GM21526 (cell line): Measurements from ENCODE around the gene CLIC1.

Source experiments
- ATAC-seq: cut with Tn5 transposase; IDR thresholded peaks from one replicate; pipeline ENCODE4 v1.9.1; 2021; ENCODE audit warnings: moderate library complexity; ENCODE audit not compliant: unreplicated experiment, low FRiP score

The CLIC1 gene

DNA sequence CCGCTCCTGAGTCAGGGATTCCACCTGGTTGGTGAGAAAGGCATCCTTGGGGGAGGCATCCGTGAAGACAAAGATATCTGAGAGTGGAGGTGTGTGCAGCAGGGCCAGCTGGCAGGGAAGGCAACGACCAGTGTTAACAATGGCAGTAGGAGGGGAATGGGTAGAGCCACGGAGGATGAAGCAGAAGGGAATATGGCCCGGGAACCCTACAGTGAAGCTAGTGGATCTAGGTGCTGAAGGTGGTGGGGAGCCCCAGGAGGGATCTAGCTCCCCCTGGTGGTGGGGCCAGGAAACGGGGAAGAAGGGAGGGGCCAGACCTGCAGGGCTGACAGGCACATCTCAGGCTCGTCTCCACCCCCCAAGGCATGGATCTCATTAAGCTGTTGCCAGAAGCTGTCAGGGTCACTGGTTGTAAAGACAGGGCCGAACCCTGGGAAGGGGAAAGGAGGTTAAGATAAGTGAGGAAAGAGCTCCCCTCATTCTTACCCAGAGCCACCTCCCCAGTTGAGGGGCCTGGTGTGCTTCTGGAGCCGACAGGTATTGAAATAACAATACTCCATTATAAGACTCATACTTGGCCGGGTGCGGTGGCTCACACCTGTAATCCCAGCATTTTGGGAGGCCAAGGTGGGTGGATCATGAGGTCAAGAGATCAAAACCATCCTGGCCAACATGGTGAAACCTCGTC lies 33.5 kb upstream of the CLIC1 start:
- no peak for ATAC-seq

DNA sequence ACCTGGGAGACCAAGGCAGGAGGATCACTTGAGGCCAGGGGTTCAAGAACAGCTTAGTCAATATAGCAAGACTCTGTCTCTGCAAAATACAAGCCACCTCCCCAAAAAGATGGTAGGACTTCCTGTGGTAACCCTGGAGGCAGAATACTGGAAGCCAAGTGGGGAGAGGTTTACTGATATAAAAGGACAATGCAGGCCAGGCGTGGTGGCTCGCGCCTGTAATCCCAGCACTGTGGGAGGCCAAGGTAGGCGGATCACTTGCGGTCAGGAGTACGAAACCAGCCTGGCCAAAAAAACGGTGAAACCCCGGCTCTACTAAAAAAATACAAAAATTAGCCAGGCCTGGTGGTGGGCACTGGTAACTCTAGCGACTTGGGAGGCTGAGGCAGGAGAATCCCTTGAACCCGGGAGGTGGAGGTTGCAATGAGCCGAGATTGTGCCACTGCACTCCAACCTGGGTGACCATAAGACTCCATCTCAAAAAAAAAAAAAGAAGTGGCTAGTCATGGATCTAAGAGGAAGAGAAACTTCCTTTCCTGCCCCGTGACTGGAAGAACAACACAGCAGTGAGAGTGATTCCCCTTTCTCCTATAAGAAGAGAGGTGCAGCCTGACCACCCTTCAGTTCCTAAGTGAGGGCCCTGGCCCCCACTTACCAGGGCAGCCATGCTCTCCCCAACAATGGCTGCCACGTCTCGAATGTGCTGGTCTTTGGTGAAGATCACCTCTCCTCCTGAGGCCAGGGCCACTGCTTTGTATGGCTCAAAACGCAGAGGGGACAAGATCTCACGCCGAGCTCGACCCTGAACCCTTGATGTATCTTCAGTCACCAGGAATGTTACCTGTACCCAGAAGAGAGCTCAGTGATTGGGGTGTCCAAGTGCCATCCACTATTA lies 32.3 kb upstream of the CLIC1 start:
- no peak for ATAC-seq

- no peak for ATAC-seq
These were observed 30.8 kb upstream of the CLIC1 start for GRCh38 chr6:31767096-31767645.

GRCh38 chr6:31765910-31766794 lies 29.8 kb upstream of the CLIC1 start:
- ATAC-seq, result no peak

GRCh38 chr6:31765559-31765909 lies 29.2 kb upstream of the CLIC1 start:
- no peak for ATAC-seq

GRCh38 chr6:31764198-31764597 lies 27.9 kb upstream of the CLIC1 start:
- no peak for ATAC-seq

- ATAC-seq, result no peak
These were observed 27.2 kb upstream of the CLIC1 start for GRCh38 chr6:31763619-31763940.

DNA sequence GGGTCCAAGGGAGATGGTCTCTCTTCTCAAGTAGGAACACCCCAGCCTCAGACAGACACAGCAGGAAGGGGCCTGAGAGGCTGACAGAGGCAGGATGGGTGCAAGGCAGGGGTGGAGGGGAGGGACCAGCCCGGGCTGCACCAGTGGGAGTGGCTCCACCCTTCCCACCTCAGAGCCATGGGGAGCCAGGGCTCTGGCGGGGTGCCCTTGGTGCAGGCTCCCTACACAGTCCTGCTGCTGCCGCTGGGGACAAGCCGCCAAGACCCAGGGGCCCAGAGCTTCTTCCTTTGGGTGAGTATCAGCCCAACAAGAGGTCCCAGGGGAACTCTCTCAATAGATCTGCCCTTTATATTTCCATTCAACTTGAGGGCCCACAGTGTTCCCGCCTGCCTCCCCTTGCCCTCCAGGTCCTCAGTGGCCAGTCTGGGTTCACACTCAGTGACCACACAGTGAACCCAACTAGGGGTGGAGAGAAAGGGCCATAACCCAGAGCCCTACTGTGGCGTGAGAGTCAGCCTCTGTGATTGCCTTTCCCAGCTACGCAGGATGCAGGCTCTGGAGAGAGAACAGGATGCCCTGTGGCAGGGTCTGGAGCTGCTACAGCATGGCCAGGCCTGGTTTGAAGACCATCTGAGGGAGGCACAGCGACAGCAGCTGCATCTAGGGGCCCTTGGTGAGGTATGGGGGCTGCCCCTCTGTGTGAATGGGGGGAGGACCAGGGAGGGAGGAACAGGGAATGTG lies 26.7 kb upstream of the CLIC1 start:
- ATAC-seq, result no peak

DNA sequence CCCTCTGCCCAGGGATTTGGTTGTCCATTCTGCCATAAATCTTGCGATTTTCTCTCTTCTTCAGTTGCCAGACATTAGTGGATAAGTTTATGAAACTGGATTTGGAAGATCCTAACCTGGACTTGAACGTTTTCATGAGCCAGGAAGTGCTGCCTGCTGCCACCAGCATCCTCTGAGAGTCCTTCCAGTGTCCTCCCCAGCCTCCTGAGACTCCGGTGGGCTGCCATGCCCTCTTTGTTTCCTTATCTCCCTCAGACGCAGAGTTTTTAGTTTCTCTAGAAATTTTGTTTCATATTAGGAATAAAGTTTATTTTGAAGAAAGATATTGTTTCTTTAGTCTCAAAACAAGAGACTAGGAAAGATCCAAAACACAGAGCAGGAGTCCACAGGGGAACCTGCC lies 26.0 kb upstream of the CLIC1 start, which contains the start of gene SAPCD1:
Gene SAPCD1, plus strand, starts transcription at position 301 of the 400 bp plus-strand sequence. CDS start 399 bp downstream, outside the sequence.
- no peak for ATAC-seq

DNA sequence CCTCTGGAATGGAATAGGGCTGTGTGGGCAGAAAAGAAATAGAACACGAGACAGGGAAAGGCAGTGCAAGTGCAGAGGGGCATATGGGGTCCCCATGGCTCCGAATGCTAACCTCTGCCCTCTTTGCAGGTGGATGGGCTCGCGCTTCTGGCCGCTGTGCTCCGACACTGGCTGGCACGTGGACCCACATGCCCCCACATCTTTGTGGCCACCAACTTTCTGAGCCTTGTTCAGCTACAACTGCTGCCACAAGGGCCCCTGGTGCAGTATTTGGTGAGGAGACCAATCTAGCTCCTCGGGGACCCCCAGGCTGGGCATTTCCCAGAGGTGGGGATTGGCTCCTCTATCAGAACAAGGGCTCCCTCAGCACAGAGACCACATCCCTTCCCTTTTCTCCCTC lies 25.0 kb upstream of the CLIC1 start:
- no peak for ATAC-seq

DNA sequence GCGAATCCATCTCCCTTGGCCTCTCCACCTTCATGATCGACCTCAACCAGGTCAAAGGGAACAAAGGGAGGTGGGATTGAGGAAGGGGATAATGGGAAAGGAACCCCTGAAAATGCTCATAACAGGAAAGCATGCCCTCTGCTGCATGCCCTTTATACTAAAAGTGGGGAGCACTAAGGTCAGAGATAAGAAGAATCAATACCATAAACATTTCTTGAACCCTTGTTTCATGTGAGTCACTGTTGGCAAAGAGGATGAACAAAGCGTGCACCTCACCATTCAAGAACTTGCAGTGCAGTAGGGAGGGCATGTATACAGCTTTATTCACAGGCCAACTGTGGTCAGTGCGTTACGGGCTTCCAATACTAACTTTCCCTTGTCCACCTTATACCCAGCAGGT lies 24.5 kb upstream of the CLIC1 start:
- ATAC-seq, result no peak

- ATAC-seq, result no peak
These were observed 22.0 kb upstream of the CLIC1 start for GRCh38 chr6:31758281-31758680.

DNA sequence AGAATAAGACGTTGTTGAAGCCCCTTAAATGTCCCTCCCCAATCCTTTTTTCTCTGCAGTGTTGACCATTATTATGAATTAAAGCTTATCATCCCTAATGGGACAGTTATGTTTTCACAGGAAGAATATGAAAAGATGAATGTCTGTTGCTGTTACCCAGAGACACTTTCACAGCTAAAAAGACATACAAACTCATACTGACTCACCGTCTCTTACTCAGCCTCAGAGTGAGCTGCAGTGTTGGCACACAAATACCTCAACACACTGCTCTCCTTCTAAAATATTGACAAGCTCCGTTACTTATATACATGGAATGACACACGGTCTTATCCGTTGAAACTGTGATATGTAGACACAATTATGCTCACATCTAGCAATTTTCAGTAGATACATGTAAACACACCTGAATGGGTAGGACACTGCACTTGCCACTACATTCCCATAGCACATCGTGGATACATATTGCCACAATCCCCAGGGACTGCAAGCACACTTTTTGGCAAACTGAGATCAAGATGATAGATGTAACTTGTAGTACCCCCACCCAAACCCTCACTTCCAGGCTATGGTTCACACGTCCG lies 16.5 kb upstream of the CLIC1 start:
- ATAC-seq, result no peak

GRCh38 chr6:31750411-31751022 lies 14.2 kb upstream of the CLIC1 start:
- no peak for ATAC-seq

- ATAC-seq, result no peak
These were observed 13.1 kb upstream of the CLIC1 start for GRCh38 chr6:31749301-31750036.

- no peak for ATAC-seq
These were observed 8.1 kb upstream of the CLIC1 start for GRCh38 chr6:31744422-31744821.

GRCh38 chr6:31742894-31743293 lies 6.6 kb upstream of the CLIC1 start:
- ATAC-seq, result no peak

DNA sequence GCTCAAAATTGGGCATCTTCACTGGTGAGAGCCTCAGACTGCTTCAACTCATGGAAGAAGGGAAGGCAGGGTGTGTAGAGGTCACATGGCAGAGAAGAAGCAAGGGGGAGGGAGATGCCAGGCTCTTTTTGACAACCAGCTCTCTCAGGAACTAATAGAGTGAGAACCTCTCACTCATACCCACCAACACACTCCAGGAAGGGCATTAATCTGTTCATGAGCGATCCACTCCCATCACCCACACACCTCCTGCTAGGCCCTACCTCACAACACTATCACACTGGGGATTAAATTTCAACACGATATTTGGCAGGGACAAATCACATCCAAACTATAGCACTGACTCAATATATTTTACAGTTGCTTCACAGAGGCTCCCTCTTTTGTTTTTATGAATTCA lies 5.5 kb upstream of the CLIC1 start:
- no peak for ATAC-seq
